HepG2 (cell line): Measurements from ENCODE around the gene TMEM39A. TPM values are rescaled to one million over a fixed set of nuclear protein-coding genes. Genes with fewer than 3 reads are reported as not detected.

Source experiments
- ATAC-seq: fragments of 200-7000 bp; cut with Tn5 transposase; 3 replicates; pipeline ENCODE4 v1.9.1; 2020; ENCODE audit warnings: mild to moderate bottlenecking, moderate library complexity
- BruUV-seq: library from RNA; stranded (reverse); fragments of 400-500 nt; replicated peaks from 2 replicates; lab custom pipeline; 2021; lab: Mats Ljungman, UMichigan
- CTCF ChIA-PET: fragments of 300-600 bp; formaldehyde crosslinking; extraction: SDS; loops from one replicate; lab custom pipeline; 2021; ENCODE audit warnings: low total read pairs, inconsistent platforms, low intra/inter-chr PET ratio; lab: Yijun Ruan, JAX
- POLR2A ChIA-PET: fragments of 350-600 bp; sonication (Branson Sonifier 250); formaldehyde crosslinking; loops from one replicate; lab custom pipeline; 2020; ENCODE audit warnings: antibody characterized with exemption, inconsistent platforms; lab: Yijun Ruan, JAX
- DNase-seq: peaks from one replicate; pipeline ENCODE4 v3.0.0-alpha.2; 2015; ENCODE audit warnings: low spot score
- FAIRE-seq: peaks from 3 replicates; lab custom pipeline; 2011; peaks lifted over from hg19 to GRCh38; lab: Jason Lieb, UNC
- H2AFZ ChIP-seq: one replicate; pipeline ENCODE4 v1.6.1; 2011; ENCODE audit warnings: low read length, inconsistent platforms
- H3K27ac ChIP-seq: fragments of 300-600 bp; 3 replicates; pipeline ENCODE4 v1.8.0; 2011; ENCODE audit warnings: mixed run types, mild to moderate bottlenecking, mixed read lengths, low read length, inconsistent platforms; ENCODE audit not compliant: insufficient read depth; ENCODE audit errors: extremely low read length
- H3K27me3 ChIP-seq, 2 experiments: fragments of 200-600 bp in 1 of 2; 2 replicates in 1 of 2; 3 replicates in 1 of 2; pipeline versions ENCODE4 v1.6.0 to v1.8.0; 2011; ENCODE audit warnings: low read length in 2 of 2, mild to moderate bottlenecking in 2 of 2, moderate library complexity in 2 of 2, inconsistent platforms in 1 of 2; ENCODE audit not compliant: insufficient read depth in 2 of 2, control insufficient read depth in 1 of 2
- H3K36me3 ChIP-seq, 2 experiments: fragments of 200-600 bp in 1 of 2; replicated peaks in 1 of 2; 2 replicates in 1 of 2; 3 replicates in 1 of 2; pipeline versions ENCODE4 v1.5.1 to v1.8.0; 2011; ENCODE audit warnings: low read length in 2 of 2, inconsistent platforms in 1 of 2; ENCODE audit not compliant: insufficient read depth in 2 of 2, control insufficient read depth in 1 of 2
- H3K4me1 ChIP-seq: 2 replicates; pipeline ENCODE4 v1.5.1; 2012; ENCODE audit warnings: low read length, inconsistent platforms; ENCODE audit not compliant: insufficient read depth
- H3K4me2 ChIP-seq: 2 replicates; pipeline ENCODE4 v1.6.0; 2011; ENCODE audit warnings: low read depth, low read length, inconsistent platforms
- H3K4me3 ChIP-seq, 3 experiments: fragments of 200-600 bp in 1 of 3; sonication (generic), shearing (Covaris generic) in 1 of 3; replicated peaks in 1 of 3; 2 replicates each; pipeline ENCODE4 v1.5.1; 2011 to 2016; ENCODE audit warnings: low read length in 3 of 3, inconsistent platforms in 2 of 3, low read depth in 2 of 3, mild to moderate bottlenecking in 2 of 3, control low read depth in 1 of 3, mixed read lengths in 1 of 3; ENCODE audit not compliant: insufficient read depth in 1 of 3
- H3K79me2 ChIP-seq: one replicate; pipeline ENCODE4 v1.6.1; 2011; ENCODE audit warnings: low read length, inconsistent platforms; ENCODE audit not compliant: insufficient read depth
- H3K9ac ChIP-seq: 2 replicates; pipeline ENCODE4 v1.6.0; 2011; ENCODE audit warnings: mild to moderate bottlenecking, low read depth, low read length, inconsistent platforms; ENCODE audit not compliant: insufficient read depth
- H3K9me3 ChIP-seq: 2 replicates; pipeline ENCODE4 v1.5.1; 2012; ENCODE audit warnings: mild to moderate bottlenecking, low read length
- H4K20me1 ChIP-seq: 2 replicates; pipeline ENCODE4 v1.6.0; 2011; ENCODE audit warnings: inconsistent platforms, mild to moderate bottlenecking, low read length, moderate library complexity; ENCODE audit not compliant: insufficient read depth
- ETS1 ChIP-seq: sonication (generic); formaldehyde crosslinking; IDR thresholded peaks from 2 replicates; pipeline ENCODE4 v1.4.0; 2020; ENCODE audit warnings: missing genetic modification reagents
- FOXM1 ChIP-seq: sonication (generic); formaldehyde crosslinking; IDR thresholded peaks from 2 replicates; pipeline ENCODE4 v1.5.0; 2020; ENCODE audit warnings: missing genetic modification reagents
- GATA4 ChIP-seq: sonication (generic); IDR thresholded peaks from 2 replicates; pipeline ENCODE4 v1.6.1; 2016; ENCODE audit warnings: antibody characterized with exemption, low read depth, borderline replicate concordance
- HOXA9 ChIP-seq: sonication (generic); formaldehyde crosslinking; IDR thresholded peaks from 2 replicates; pipeline ENCODE4 v1.8.1; 2022; ENCODE audit warnings: missing genetic modification reagents, mild to moderate bottlenecking, moderate library complexity, borderline replicate concordance
- NFE2 ChIP-seq: sonication (generic); formaldehyde crosslinking; IDR thresholded peaks from 2 replicates; pipeline ENCODE4 v1.4.0; 2020; ENCODE audit warnings: missing genetic modification reagents
- PATZ1 ChIP-seq: sonication (generic); formaldehyde crosslinking; IDR thresholded peaks from 2 replicates; pipeline ENCODE4 v1.4.0; 2020; ENCODE audit warnings: missing genetic modification reagents
- SOX13 ChIP-seq, 3 experiments: fragments of 450-650 bp in 1 of 3; sonication (generic) in 1 of 3; formaldehyde crosslinking in 1 of 3; IDR thresholded peaks in 2 of 3; conservative IDR thresholded peaks in 1 of 3; 2 replicates each; pipeline versions ENCODE4 v1.5.0 to v1.6.1; 2016 to 2020; ENCODE audit warnings: antibody characterized with exemption in 1 of 3, mild to moderate bottlenecking in 1 of 3, missing compliant biosample characterization in 1 of 3, missing genetic modification reagents in 1 of 3, moderate library complexity in 1 of 3
- XRCC5 ChIP-seq: fragments of 200-400 bp; formaldehyde crosslinking; optimal IDR thresholded peaks from 2 replicates; pipeline ENCODE3; 2017; ENCODE audit warnings: mild to moderate bottlenecking, low read length
- ZBTB20 ChIP-seq: sonication (generic); formaldehyde crosslinking; IDR thresholded peaks from 2 replicates; pipeline ENCODE4 v1.8.1; 2023; ENCODE audit warnings: missing genetic modification reagents, low read depth, mild to moderate bottlenecking, borderline replicate concordance
- ZNF207 ChIP-seq: fragments of 450-650 bp; IDR thresholded peaks from 2 replicates; pipeline ENCODE4 v1.6.1; 2016; ENCODE audit warnings: antibody characterized with exemption, borderline replicate concordance
- ZNF256 ChIP-seq: sonication (generic); formaldehyde crosslinking; conservative IDR thresholded peaks from 2 replicates; pipeline ENCODE4 v1.4.0; 2020; ENCODE audit warnings: missing genetic modification reagents
- ZNF263 ChIP-seq: sonication (generic); formaldehyde crosslinking; IDR thresholded peaks from 2 replicates; pipeline ENCODE4 v1.4.0; 2020; ENCODE audit warnings: missing genetic modification reagents
- ZNF7 ChIP-seq: IDR thresholded peaks from 2 replicates; pipeline ENCODE4 v1.6.1; 2016; ENCODE audit warnings: missing biosample characterization, missing genetic modification reagents
- WGBS: methylation state at CpG from one replicate; pipeline ENCODE4 v1.1.6; 2017; ENCODE audit warnings: low lambda C conversion rate; 5-methylcytosine and 5-hydroxymethylcytosine counted together
- in situ Hi-C: cut with HindIII; loops from 2 replicates; pipeline ENCODE4 v1.10.0; 2017; ENCODE audit warnings: low pct_unique_long_range_greater_than_20kb; ENCODE audit not compliant: extremely low pct_ligation_motif_present
- intact Hi-C: fragments of 100-400 bp; cut with micrococcal nuclease; formaldehyde crosslinking; loops from one replicate; pipeline ENCODE4 v1.10.0; 2022; ENCODE audit not compliant: unreplicated experiment
- polyA plus RNA-seq, 8 experiments: library from polyadenylated mRNA; depleted of rRNA in 3 of 8; stranded (reverse) in 7 of 8; unstranded in 1 of 8; fragments of >200 nt; fragmentation: Illumina TruSeq in 4 of 8; extraction: Trizol in 4 of 8; gene quantifications; 2 replicates each; pipeline versions ENCODE4 v1.2.1 to v1.2.3, GENCODE V29; 2011 to 2016; ENCODE audit warnings: low read depth in 4 of 8, missing spikeins in 1 of 8, mixed read lengths in 1 of 8; ENCODE audit not compliant: insufficient read depth in 1 of 8
- total RNA-seq, 5 experiments: library from RNA; depleted of rRNA; stranded (reverse); fragments of >200 nt; fragmentation: Illumina TruSeq; extraction: Trizol; gene quantifications; 2 replicates each; pipeline ENCODE4 v1.2.3, GENCODE V29; 2016; ENCODE audit warnings: low read depth in 1 of 5

The TMEM39A gene
- total and polyA plus RNA-seq, 2 of the 13 experiments (the other 11 are each of a cell fraction or from before 2014, with no cell fraction given): 55.8 to 64.9 TPM

- Histone ChIP-seq H3K27ac (no peak overlapping the region), H2AFZ (no peak overlapping the region), H3K27me3 (no peaks in the 10 kb centered on the region; a peak in 1 of 5 replicates), H3K4me1 (peaks cover 28% of the 10 kb centered on the region), H3K9me3 (no peaks in the 10 kb centered on the region), H3K36me3 (peaks cover 9 to 16% of the 10 kb centered on the region in 2 experiments; a peak in 4 of 5 replicates), H3K4me2 (no peak overlapping the region), H4K20me1 (no peaks in the 10 kb centered on the region), H3K4me3 (no peak overlapping the region), H3K9ac (no peak overlapping the region)
- DNase-seq: no peak
- no peak for ATAC-seq
- ChIA-PET CTCF (no interaction called here), POLR2A (interaction anchor here (0.8 kb wide), 1 partner anchor 27 kb away, joined by 4 read pairs; the partner anchor contains the start of gene TIMMDC1)
- no TSS peak for BruUV-seq
- no peak for TF ChIP-seq NFE2 (CRISPR knock-in tag)
- TF ChIP-seq ZBTB20 (CRISPR knock-in tag): no peak
- TF ChIP-seq SOX13 (IDR thresholded peaks at IDR 0.05): no peak
- TF ChIP-seq SOX13 (CRISPR knock-in tag; conservative IDR thresholded peaks at IDR 0.05 in 1 of 2, IDR thresholded peaks at IDR 0.05 in 1 of 2): no peak
- TF ChIP-seq XRCC5: no peak
- no peak for TF ChIP-seq HOXA9
- no peak for TF ChIP-seq ZNF7 (CRISPR knock-in tag)
- no peak for TF ChIP-seq PATZ1 (CRISPR knock-in tag)
- TF ChIP-seq GATA4: no peak
- TF ChIP-seq ETS1: no peak
- TF ChIP-seq FOXM1 (CRISPR knock-in tag): no peak
- no peak for TF ChIP-seq ZNF256 (CRISPR knock-in tag)
- TF ChIP-seq ZNF263 (CRISPR knock-in tag): no peak
- no peak for TF ChIP-seq ZNF207
- TF ChIP-seq, all 625 proteins: peak for 0
- peaks cover 8% of the 10 kb centered on the region for H3K79me2 ChIP-seq
- in situ Hi-C loops (no loop called here), intact Hi-C loops (no loop called here)
- no peak for FAIRE-seq
- WGBS: 98% methylated on average over 6 of the region's 6 CpGs
Observed at GRCh38 chr3:119470866-119471265, 7.5 kb upstream of the TMEM39A start.
